Effector CD8-positive, alpha-beta T cell (primary cell): ENCODE measurements around the gene NAA80.

ENCODE experiments used
- DNase-seq: peaks from one replicate; lab custom pipeline; 2025; lab: John Stamatoyannopoulos, UW

Gene NAA80

GRCh38 chr3:50258029-50258680 is 41.0 kb downstream of the NAA80 start:
- no peak for DNase-seq

GRCh38 chr3:50256978-50257890 is 42.0 kb downstream of the NAA80 start:
- no peak for DNase-seq

- no peak for DNase-seq
Measured at GRCh38 chr3:50255251-50255615, 44.0 kb downstream of the NAA80 start.

DNA sequence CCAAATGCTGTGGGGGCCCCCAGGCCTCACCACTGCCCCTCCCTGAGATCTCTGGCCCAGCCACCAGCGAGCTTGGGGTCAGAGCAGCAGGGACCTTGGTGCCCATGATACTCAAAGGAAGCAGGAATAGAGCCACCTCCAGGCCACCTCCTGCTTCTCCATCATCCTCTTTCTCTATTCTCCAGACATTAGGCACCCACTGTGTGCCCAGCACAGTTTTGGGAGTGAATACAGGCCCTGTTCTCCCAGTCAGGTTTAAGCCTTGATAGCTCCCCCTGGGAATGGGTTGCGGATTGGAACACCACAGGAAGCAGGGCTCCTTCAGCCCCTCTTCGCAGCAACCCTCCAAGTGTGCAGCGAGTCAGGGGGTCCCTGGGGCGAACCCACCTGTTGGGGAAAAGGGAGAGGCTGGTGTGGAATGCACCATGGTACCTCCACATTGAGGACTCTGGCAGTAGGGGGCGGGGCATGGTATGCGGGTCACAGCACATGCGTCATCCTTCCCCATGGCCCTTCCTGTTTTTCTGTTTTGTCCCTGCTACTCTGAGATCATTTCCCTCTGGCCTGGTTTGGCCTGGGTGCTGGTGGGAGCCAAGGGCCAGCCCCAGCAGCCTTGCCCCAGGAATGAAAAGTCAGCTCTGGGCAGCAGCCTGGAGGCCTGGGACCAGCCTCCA is 44.5 kb downstream of the NAA80 start:
- DNase-seq, result no peak

DNA sequence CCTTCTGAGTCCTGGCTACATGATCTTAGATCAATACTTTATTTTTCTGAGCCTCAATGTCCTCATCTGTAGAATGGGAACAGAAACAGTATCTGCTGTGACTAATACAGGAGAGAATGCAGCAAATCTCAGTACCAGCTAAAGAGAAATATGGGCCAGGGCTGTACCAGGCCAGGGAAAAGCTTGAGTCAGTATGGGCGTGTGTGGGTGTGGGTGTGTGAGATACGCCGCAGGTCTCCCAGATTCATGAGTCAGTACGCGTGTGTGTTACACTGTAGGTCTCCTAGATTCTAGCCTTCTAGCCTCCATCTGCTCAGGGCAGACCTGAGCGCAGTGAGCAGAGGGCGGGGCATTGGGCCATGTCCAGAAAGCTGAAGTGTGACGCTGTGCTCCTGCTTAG is 48.0 kb downstream of the NAA80 start:
- no peak for DNase-seq

DNA sequence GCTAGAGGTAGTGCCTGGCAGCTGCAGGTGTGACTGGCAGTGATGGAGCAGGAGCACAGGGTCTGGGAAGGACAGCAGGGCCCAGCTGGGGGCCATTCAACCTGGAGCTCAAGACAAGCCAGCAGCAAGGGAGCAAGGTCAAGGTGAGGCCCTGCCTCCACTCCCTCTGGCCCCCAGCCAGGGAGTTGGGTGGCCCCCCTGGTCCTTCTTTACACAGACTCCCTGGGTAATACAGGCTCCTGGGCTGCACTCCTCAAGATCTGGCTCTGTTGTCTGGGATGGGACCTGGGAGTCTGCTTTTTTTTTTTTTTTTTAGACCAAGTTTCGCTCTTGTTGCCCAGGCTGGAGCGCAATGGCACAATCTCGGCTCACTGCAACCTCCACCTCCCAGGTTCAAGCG is 48.7 kb downstream of the NAA80 start:
- DNase-seq, result no peak

DNA sequence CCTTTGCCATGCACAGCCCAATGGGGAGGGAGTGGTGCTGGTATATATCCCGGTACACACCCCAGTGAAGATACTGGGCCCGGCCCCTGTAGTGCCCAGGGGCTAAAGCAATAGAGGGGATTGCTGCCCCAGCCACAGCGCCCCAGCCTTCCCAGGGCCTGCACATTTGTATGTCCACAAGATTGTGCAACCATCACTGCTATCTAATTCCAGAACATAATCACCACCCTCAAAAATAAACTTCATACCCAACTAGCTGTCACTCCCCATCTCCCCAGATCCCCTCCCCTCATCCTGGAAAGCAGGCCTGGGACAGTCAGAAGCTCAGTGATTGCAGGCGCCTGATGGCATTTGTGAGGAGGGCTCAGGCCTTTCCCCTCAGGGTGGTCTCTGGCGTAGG is 49.7 kb downstream of the NAA80 start:
- no peak for DNase-seq

DNA sequence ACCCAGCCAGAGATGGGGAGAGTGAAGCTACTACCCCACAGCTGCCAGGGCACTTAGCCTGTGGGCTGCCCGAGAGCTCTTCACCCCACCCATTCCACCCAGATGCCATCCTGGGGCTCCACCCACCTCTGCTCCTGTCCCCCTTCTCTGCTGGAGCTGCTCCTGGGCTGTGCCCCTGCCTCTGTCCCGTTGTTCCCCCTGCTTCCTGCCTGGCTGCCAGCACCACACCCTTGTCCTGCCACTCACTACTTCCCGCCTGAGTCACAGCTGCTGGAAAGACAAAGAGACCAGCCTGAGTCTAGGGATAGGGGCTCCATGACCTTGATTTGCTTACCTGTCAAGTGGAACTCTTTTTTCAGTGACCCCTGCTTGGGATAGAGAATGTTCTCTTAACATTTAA is 50.8 kb downstream of the NAA80 start:
- no peak for DNase-seq

DNA sequence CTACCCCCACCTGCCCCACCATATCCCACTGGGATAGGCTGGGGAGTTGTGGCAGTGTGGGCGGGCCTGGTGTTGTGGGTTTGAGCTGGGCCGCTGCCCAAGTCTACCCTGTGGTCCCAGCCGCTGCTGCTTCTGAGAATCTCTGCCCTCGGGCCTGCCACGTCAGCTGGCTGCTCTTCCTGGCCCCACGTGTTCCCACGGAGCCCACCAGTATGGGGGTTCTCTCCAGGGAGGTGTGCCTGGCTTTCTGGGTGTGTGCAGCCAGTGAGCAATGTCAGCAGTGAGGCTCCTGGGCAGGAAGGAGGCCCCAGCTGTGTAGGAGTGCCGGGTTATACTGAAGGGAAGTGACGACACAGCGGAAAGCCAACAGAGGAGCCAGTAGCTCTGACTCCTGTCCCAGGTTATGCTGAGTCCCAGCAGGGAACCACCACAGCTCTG is 52.7 kb downstream of the NAA80 start:
- peak; percentile 66 for DNase-seq
